Smooth muscle cell (in vitro differentiated cells): ENCODE measurements around the gene CCAR1. TPM values are rescaled to one million over a fixed set of nuclear protein-coding genes. Genes with fewer than 3 reads are reported as not detected.
"Not testable (repeated sequence)": the region's sequence is repeated elsewhere in the genome, so short reads cannot be mapped to it uniquely, and the experiment has no call there.

Experiments used
- DNase-seq: peaks from one replicate; lab custom pipeline; 2025; ENCODE audit not compliant: unreplicated experiment; lab: John Stamatoyannopoulos, UW
- H2AFZ ChIP-seq: fragments of 200-600 bp; sonication (generic); 2 replicates; pipeline ENCODE4 v1.6.0; 2016; ENCODE audit warnings: antibody characterized with exemption, low read depth, mild to moderate bottlenecking
- H3F3A ChIP-seq: fragments of 200-600 bp; sonication (generic); 2 replicates; pipeline ENCODE4 v1.6.0; 2017; ENCODE audit warnings: antibody characterized with exemption, low read depth
- H3K27ac ChIP-seq: fragments of 200-600 bp; sonication (generic); 2 replicates; pipeline ENCODE4 v1.5.1; 2016; ENCODE audit warnings: low read depth, mild to moderate bottlenecking
- H3K27me3 ChIP-seq: fragments of 200-600 bp; sonication (generic); 2 replicates; pipeline ENCODE4 v1.6.1; 2016; ENCODE audit warnings: low read depth, mild to moderate bottlenecking
- H3K36me3 ChIP-seq: fragments of 200-600 bp; sonication (generic); 2 replicates; pipeline ENCODE4 v1.5.1; 2016; ENCODE audit warnings: low read depth
- H3K4me1 ChIP-seq: fragments of 200-600 bp; sonication (generic); 2 replicates; pipeline ENCODE4 v1.5.1; 2016; ENCODE audit warnings: low read depth
- H3K4me2 ChIP-seq: fragments of 200-600 bp; sonication (generic); 2 replicates; pipeline ENCODE4 v1.6.0; 2016; ENCODE audit warnings: mild to moderate bottlenecking
- H3K4me3 ChIP-seq: fragments of 200-600 bp; sonication (generic); 2 replicates; pipeline ENCODE4 v1.5.1; 2016; ENCODE audit warnings: mild to moderate bottlenecking
- H3K79me2 ChIP-seq: fragments of 200-600 bp; sonication (generic); 2 replicates; pipeline ENCODE4 v1.6.0; 2016; ENCODE audit warnings: low read depth, mild to moderate bottlenecking
- H3K9ac ChIP-seq: fragments of 200-600 bp; sonication (generic); 2 replicates; pipeline ENCODE4 v1.6.0; 2016; ENCODE audit warnings: low read depth
- H3K9me3 ChIP-seq: fragments of 200-600 bp; sonication (generic); replicated peaks from 2 replicates; pipeline ENCODE4 v1.5.1; 2016; ENCODE audit warnings: low read depth
- H4K20me1 ChIP-seq: fragments of 200-600 bp; sonication (generic); 2 replicates; pipeline ENCODE4 v1.6.0; 2016; ENCODE audit warnings: low read depth
- CTCF ChIP-seq: fragments of 200-600 bp; sonication (generic); IDR thresholded peaks from 2 replicates; pipeline ENCODE4 v1.5.1; 2017; ENCODE audit warnings: borderline replicate concordance, mild to moderate bottlenecking, antibody characterized with exemption; ENCODE audit not compliant: insufficient read depth, poor library complexity, severe bottlenecking
- WGBS: methylation state at CpG from one replicate; pipeline ENCODE4 v1.1.7; 2016; ENCODE audit warnings: low lambda C conversion rate; 5-methylcytosine and 5-hydroxymethylcytosine counted together
- microRNA-seq: library from miRNA; unstranded; fragments of <30 nt; microRNA quantifications from one replicate; pipeline ENCODE4, GENCODE V29; 2016; ENCODE audit warnings: borderline number of aligned reads
- polyA plus RNA-seq: library from polyadenylated mRNA; unstranded; fragments of >200 nt; fragmentation: Nextera tagmentation; extraction: Ambion mirVana; gene quantifications from 2 replicates; pipeline ENCODE4 v1.2.1, GENCODE V29; 2016
- small RNA-seq: library from RNA; depleted of rRNA; stranded (forward); fragments of <200 nt; gene quantifications from one replicate; pipeline ENCODE3, GENCODE V24; 2014
- total RNA-seq: library from RNA; depleted of rRNA; stranded (reverse); fragments of >200 nt; gene quantifications from 2 replicates; pipeline ENCODE4 v1.2.3, GENCODE V29; 2014

Gene CCAR1
- total and polyA plus RNA-seq, 2 experiments from 2014 or later = 48.7 to 51.4 TPM

GRCh38 chr10:68832601-68833000 is 111.6 kb downstream of the CCAR1 start:
- H3K36me3 ChIP-seq = no peaks in the 10 kb centered on the region
- no peaks in the 10 kb centered on the region for H3K79me2 ChIP-seq
- H3K9ac ChIP-seq = no peak overlapping the region
- H3K4me1 ChIP-seq = no peaks in the 10 kb centered on the region
- peaks cover 11% of the 10 kb centered on the region for H3K27me3 ChIP-seq
- no peaks in the 10 kb centered on the region for H3F3A ChIP-seq
- H3K9me3 ChIP-seq = no peaks in the 10 kb centered on the region
- H4K20me1 ChIP-seq = no peaks in the 10 kb centered on the region
- TF ChIP-seq CTCF = no peak
- H3K4me3 ChIP-seq = no peak overlapping the region
- no peak overlapping the region for H3K27ac ChIP-seq
- no peak for DNase-seq
- WGBS = 90% methylated on average over 4 of the region's 4 CpGs
- no peak overlapping the region for H3K4me2 ChIP-seq
- H2AFZ ChIP-seq = no peak overlapping the region

- no peaks in the 10 kb centered on the region for H3K9me3 ChIP-seq
- peaks cover 12% of the 10 kb centered on the region for H3K4me1 ChIP-seq
- 94% methylated on average over 8 of the region's 8 CpGs for WGBS
- no peaks in the 10 kb centered on the region for H3F3A ChIP-seq
- no peak overlapping the region for H2AFZ ChIP-seq
- DNase-seq = no peak
- TF ChIP-seq CTCF = no peak
- no peak overlapping the region for H3K9ac ChIP-seq
- no peaks in the 10 kb centered on the region for H3K36me3 ChIP-seq
- no peaks in the 10 kb centered on the region for H4K20me1 ChIP-seq
- H3K4me2 ChIP-seq = no peak overlapping the region
- H3K27me3 ChIP-seq = no peaks in the 10 kb centered on the region
- H3K27ac ChIP-seq = no peak overlapping the region
- no peak overlapping the region for H3K4me3 ChIP-seq
- H3K79me2 ChIP-seq = no peaks in the 10 kb centered on the region
Measured at GRCh38 chr10:68837626-68838322, 116.7 kb downstream of the CCAR1 start.

- not testable (repeated sequence) for H3F3A ChIP-seq, H3K4me3 ChIP-seq, H3K4me2 ChIP-seq, H3K36me3 ChIP-seq, H3K9ac ChIP-seq, H4K20me1 ChIP-seq, H3K27me3 ChIP-seq, DNase-seq, H3K9me3 ChIP-seq, H2AFZ ChIP-seq, H3K27ac ChIP-seq, H3K79me2 ChIP-seq
- H3K4me1 ChIP-seq = peaks cover 12% of the 10 kb centered on the region
- WGBS = 94% methylated on average over 9 of the region's 9 CpGs
Measured at GRCh38 chr10:68840650-68841049, 119.6 kb downstream of the CCAR1 start.

Small RNAs within 50 kb of the gene (microRNA-seq; reads per million reads assigned to microRNA genes)
- gene MIR1254-1 = not detected

Small RNAs within 50 kb of the gene (small RNA-seq; reads per million reads assigned to genes)
- gene MIR1254-1 (0.11 reads per million), gene RF00019 (not detected)

Other genes with a start within 250 kb of the CCAR1 start
- gene DNA2, start 249.3 kb upstream of the CCAR1 start, total RNA-seq = 5.7 and 13.8 TPM in 2 replicates
- 2.1 and 2.9 TPM in 2 replicates for gene DNA2, start 249.3 kb upstream of the CCAR1 start, polyA plus RNA-seq
- 11.7 and 20.9 TPM in 2 replicates for gene SLC25A16, start 193.7 kb upstream of the CCAR1 start, total RNA-seq
- 5.3 and 6.9 TPM in 2 replicates for gene SLC25A16, start 193.7 kb upstream of the CCAR1 start, polyA plus RNA-seq
- 15.3 and 19.1 TPM in 2 replicates for gene TET1, start 160.9 kb upstream of the CCAR1 start, total RNA-seq
- 2.1 and 2.5 TPM in 2 replicates for gene TET1, start 160.9 kb upstream of the CCAR1 start, polyA plus RNA-seq
- gene STOX1, start 106.3 kb downstream of the CCAR1 start, total RNA-seq = 0.22 TPM in 1 of 2 replicates, not detected in the other
- 0.63 TPM in 1 of 2 replicates, not detected in the other for gene STOX1, start 106.3 kb downstream of the CCAR1 start, polyA plus RNA-seq
- 42.9 and 70.2 TPM in 2 replicates for gene DDX50, start 180.1 kb downstream of the CCAR1 start, total RNA-seq
- 35.9 and 38.5 TPM in 2 replicates for gene DDX50, start 180.1 kb downstream of the CCAR1 start, polyA plus RNA-seq
- 47.7 and 52.3 TPM in 2 replicates for gene DDX21, start 234.9 kb downstream of the CCAR1 start, total RNA-seq
- 9.9 and 11.0 TPM in 2 replicates for gene DDX21, start 234.9 kb downstream of the CCAR1 start, polyA plus RNA-seq